ENCODE results near the gene SH3PXD2A. TPM values are rescaled to one million over a fixed set of nuclear protein-coding genes. Genes with fewer than 3 reads are reported as not detected.

SH3PXD2A gene
- total RNA-seq, 2 experiments from 2014 or later, result 10.2 to 10.9 TPM

GRCh38 chr10:103582331-103583123, 272.8 kb downstream of the SH3PXD2A start:
- no peaks in the 10 kb centered on the region for H3K27me3 Mint-ChIP-seq
- no peaks in the 10 kb centered on the region for H3K9me3 Mint-ChIP-seq
- H3K4me3 Mint-ChIP-seq, result no peak overlapping the region
- no peak overlapping the region for H3K27ac Mint-ChIP-seq
- DNase-seq, result no peak
- peaks cover 9% of the 10 kb centered on the region for H3K36me3 Mint-ChIP-seq
- peaks cover 7% of the 10 kb centered on the region for H3K4me1 Mint-ChIP-seq

DNA sequence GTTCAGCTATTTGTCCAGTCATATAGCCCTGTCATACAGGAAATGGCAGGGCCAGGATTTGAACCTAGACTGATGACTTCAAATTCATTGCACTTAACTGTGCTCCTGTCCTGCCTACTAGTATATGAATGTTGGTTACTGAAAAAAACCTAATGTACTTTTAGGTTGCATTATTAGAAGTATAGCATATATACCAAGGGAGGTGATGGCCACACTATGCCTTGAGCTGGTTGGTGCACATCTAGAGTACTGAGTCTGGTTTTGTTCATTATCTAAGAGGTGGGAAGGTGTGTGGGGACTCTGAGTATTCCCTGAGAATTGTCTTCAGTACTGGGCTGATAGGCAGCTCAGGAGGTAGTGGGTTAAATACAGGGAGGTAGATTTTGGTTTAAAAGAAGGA, 273.9 kb downstream of the SH3PXD2A start:
- no peaks in the 10 kb centered on the region for H3K9me3 Mint-ChIP-seq
- no peak overlapping the region for H3K27ac Mint-ChIP-seq
- no peak overlapping the region for H3K4me3 Mint-ChIP-seq
- peaks cover 4% of the 10 kb centered on the region for H3K4me1 Mint-ChIP-seq
- no peak for DNase-seq
- H3K36me3 Mint-ChIP-seq, result peaks cover 8% of the 10 kb centered on the region
- H3K27me3 Mint-ChIP-seq, result no peaks in the 10 kb centered on the region

DNA sequence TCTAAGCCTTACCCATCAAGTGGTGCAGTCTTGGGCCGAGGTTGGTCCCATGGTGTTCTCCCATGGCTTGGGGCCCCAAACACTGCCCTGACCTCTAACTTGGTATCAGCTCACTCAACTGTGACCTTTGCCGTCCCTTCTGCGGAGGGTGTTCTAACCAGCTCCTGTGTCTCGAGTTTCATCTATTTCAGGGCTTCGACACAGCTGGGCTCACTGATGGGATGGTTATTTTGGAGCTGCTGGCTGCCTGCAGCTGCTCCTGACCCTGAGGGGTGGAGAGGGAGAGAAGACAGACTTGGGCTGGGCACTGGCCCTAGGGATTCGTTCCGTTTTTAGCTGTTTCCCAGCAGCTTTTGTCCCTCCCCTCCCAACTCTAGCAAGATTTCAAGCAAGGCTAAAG, 274.9 kb downstream of the SH3PXD2A start:
- Mint-ChIP-seq H3K36me3 (peaks cover 3% of the 10 kb centered on the region), H3K27ac (no peak overlapping the region), H3K4me3 (no peak overlapping the region), H3K9me3 (no peaks in the 10 kb centered on the region), H3K27me3 (no peaks in the 10 kb centered on the region), H3K4me1 (peaks cover 4% of the 10 kb centered on the region)
- no peak for DNase-seq

- H3K4me3 Mint-ChIP-seq, result no peak overlapping the region
- H3K27me3 Mint-ChIP-seq, result no peaks in the 10 kb centered on the region
- H3K4me1 Mint-ChIP-seq, result peaks cover 4% of the 10 kb centered on the region
- no peak overlapping the region for H3K27ac Mint-ChIP-seq
- H3K36me3 Mint-ChIP-seq, result no peaks in the 10 kb centered on the region
- no peak for DNase-seq
- H3K9me3 Mint-ChIP-seq, result no peaks in the 10 kb centered on the region
Measured at GRCh38 chr10:103580011-103580410, 275.4 kb downstream of the SH3PXD2A start.

GRCh38 chr10:103578782-103579382, 276.5 kb downstream of the SH3PXD2A start:
- H3K27ac Mint-ChIP-seq, result no peak overlapping the region
- no peak for DNase-seq
- H3K27me3 Mint-ChIP-seq, result no peaks in the 10 kb centered on the region
- peaks cover 2% of the 10 kb centered on the region for H3K4me1 Mint-ChIP-seq
- H3K9me3 Mint-ChIP-seq, result no peaks in the 10 kb centered on the region
- H3K4me3 Mint-ChIP-seq, result no peak overlapping the region
- H3K36me3 Mint-ChIP-seq, result no peaks in the 10 kb centered on the region

DNA sequence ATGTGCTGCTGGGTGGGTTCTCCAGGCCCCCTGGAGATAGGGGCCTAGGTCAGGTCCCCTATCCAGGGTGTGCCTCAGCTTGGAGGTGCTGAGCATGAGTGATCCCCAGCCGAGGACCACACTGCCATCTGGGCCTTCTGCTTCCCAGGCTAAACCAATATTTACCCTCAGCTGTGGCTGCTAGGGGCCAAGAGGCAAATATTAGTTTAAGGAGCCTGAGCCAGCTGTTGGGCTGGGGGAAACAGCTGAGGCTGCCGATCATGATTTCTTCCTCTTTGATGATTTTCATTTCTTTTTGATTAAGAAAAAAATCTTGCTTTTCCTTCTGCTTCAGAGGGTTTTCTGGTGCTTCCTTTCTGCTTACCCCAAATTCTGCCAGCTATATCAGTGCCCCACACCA, 278.5 kb downstream of the SH3PXD2A start:
- Mint-ChIP-seq H3K27ac (no peak overlapping the region), H3K27me3 (no peaks in the 10 kb centered on the region), H3K4me3 (no peak overlapping the region)

GRCh38 chr10:103576076-103576471, 279.3 kb downstream of the SH3PXD2A start:
- no peak for DNase-seq
- Mint-ChIP-seq H3K9me3 (no peaks in the 10 kb centered on the region), H3K4me3 (no peak overlapping the region), H3K36me3 (no peaks in the 10 kb centered on the region), H3K4me1 (no peaks in the 10 kb centered on the region), H3K27me3 (no peaks in the 10 kb centered on the region), H3K27ac (no peak overlapping the region)

More for the DNA sequence above, 278.5 kb downstream of the SH3PXD2A start:
- no peaks in the 10 kb centered on the region for H3K9me3 Mint-ChIP-seq
- no peaks in the 10 kb centered on the region for H3K36me3 Mint-ChIP-seq
- DNase-seq, result no peak
- H3K4me1 Mint-ChIP-seq, result no peaks in the 10 kb centered on the region

DNA sequence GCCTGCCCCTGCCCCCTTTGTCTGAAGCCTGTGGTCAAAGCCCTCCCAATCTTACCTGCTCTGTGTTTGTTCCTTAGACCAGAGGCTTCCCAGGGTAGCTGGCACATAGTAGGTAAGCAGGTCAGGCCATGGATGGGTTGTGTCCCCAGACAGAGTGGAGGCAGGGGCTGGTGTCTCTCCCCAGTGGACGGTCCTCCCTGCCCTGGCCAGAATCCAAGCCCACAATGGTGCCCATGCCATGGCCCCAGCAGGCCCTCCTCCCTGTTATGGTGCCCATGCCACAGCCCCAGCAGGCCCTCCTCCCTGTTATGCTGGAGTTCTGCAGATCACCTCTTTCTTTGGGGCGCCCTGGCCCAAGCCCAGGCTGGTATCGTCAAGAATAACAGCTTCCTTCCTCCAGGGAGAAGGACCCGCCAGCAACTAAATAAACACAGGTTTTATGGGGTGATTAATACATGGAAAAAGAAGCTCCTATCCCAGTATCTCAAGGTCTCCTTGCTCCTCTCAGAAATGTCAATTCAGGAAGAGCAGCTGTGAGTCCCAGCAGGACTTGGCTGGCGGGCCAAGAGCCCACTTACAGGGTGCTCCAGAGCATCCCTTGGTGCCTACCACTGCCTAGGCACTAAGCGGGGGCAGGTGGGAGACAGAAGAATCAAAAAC, 279.8 kb downstream of the SH3PXD2A start:
- DNase-seq, result no peak
- Mint-ChIP-seq H3K4me3 (no peak overlapping the region), H3K27ac (no peak overlapping the region), H3K4me1 (no peaks in the 10 kb centered on the region), H3K27me3 (no peaks in the 10 kb centered on the region), H3K36me3 (no peaks in the 10 kb centered on the region), H3K9me3 (no peaks in the 10 kb centered on the region)

GRCh38 chr10:103574097-103575061, 281.0 kb downstream of the SH3PXD2A start:
- no peaks in the 10 kb centered on the region for H3K27me3 Mint-ChIP-seq
- no peak for DNase-seq
- H3K4me1 Mint-ChIP-seq, result no peaks in the 10 kb centered on the region
- H3K9me3 Mint-ChIP-seq, result no peaks in the 10 kb centered on the region
- no peak overlapping the region for H3K27ac Mint-ChIP-seq
- H3K4me3 Mint-ChIP-seq, result no peak overlapping the region
- H3K36me3 Mint-ChIP-seq, result no peaks in the 10 kb centered on the region

- Mint-ChIP-seq H3K27me3 (no peaks in the 10 kb centered on the region), H3K27ac (no peak overlapping the region), H3K4me1 (no peaks in the 10 kb centered on the region), H3K9me3 (no peaks in the 10 kb centered on the region), H3K4me3 (no peak overlapping the region), H3K36me3 (no peaks in the 10 kb centered on the region)
- DNase-seq, result no peak
Measured at GRCh38 chr10:103573205-103573487, 282.2 kb downstream of the SH3PXD2A start.

DNA sequence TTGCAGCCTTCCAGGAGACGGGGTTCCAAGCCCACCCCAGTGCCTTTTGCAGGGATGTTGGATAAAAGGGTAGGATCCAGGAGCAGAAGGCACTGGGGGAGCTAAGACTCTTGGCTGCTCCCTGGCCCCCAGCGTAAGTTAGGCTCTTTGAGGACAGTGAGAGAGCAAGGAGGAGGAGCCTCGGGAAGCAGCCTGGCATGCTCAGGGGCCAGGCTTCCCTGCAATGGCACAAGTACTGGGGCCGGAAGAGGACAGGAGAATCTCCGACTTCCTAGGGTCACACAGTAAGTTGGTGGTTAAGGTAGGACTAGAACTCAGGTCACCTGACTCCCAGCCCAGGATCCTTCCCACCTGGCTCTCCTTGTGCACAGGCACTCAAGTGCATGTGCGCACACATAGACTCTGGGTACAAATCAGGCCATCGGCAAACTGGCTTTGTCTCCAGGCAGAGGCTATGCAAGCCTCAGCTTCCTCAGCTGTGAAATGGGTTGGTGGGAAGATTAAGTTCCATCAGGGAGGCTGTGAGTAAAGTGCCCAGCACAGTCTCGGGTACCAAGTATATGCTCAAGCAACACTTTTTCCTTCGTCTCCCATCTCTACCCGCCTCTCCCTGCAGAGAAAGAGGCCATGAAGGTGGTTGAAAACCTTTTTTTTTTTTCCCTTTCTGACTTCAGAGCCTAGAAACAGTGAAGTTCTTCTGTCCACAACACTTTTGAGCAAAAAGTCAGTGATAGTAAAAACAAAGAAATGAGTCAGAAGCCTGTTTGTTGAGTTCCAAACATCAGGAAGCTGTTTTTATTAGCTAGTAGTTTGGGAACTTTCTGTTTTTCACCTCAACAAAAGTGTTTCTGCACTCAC, 282.8 kb downstream of the SH3PXD2A start:
- Mint-ChIP-seq H3K4me3 (no peak overlapping the region), H3K27me3 (no peaks in the 10 kb centered on the region), H3K9me3 (no peaks in the 10 kb centered on the region), H3K27ac (no peak overlapping the region), H3K4me1 (no peaks in the 10 kb centered on the region), H3K36me3 (no peaks in the 10 kb centered on the region)
- no peak for DNase-seq

- Mint-ChIP-seq H3K27me3 (no peaks in the 10 kb centered on the region), H3K4me1 (no peaks in the 10 kb centered on the region), H3K27ac (no peak overlapping the region), H3K9me3 (no peaks in the 10 kb centered on the region), H3K36me3 (no peaks in the 10 kb centered on the region), H3K4me3 (no peak overlapping the region)
- DNase-seq, result no peak
Measured at GRCh38 chr10:103571656-103571975, 283.8 kb downstream of the SH3PXD2A start.

DNA sequence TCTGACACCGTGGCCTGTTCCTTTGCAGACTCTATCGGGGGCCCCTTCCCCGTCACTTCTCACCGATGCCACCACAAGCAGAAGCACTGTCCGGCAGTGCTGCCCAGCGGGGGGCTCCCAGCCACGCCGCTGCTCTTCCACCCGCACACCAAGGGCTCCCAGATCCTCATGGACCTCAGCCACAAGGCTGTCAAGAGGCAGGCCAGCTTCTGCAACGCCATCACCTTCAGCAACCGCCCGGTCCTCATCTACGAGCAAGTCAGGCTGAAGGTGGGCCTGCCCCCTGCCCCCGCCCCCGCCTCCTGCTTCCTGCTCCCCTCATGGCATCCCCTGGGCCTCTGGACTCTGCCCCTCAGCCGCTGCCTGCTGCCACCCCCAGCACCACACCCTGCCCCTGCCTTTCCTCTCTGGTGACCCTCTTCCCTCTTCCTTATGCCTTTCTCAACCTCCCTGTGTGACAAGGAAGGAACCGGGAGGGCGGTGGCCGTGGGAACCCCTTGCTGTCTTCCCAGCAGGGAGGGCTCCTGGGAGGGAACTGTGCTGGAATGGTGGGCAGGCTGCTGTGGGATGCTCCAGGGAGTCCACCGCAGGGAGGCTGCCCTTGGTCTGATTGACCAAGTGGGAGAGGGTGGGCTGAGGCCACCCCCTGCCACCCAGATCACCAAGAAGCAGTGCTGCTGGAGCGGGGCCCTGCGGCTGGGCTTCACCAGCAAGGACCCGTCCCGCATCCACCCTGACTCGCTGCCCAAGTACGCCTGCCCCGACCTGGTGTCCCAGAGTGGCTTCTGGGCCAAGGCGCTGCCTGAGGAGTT, 284.3 kb downstream of the SH3PXD2A start:
- DNase-seq, result no peak
- Mint-ChIP-seq H3K4me3 (no peak overlapping the region), H3K4me1 (no peaks in the 10 kb centered on the region), H3K9me3 (no peaks in the 10 kb centered on the region), H3K27ac (no peak overlapping the region), H3K27me3 (no peaks in the 10 kb centered on the region), H3K36me3 (no peaks in the 10 kb centered on the region)

GRCh38 chr10:103569896-103570295, 285.5 kb downstream of the SH3PXD2A start:
- Mint-ChIP-seq H3K9me3 (no peaks in the 10 kb centered on the region), H3K36me3 (no peaks in the 10 kb centered on the region), H3K4me3 (no peak overlapping the region), H3K27ac (no peak overlapping the region), H3K4me1 (no peaks in the 10 kb centered on the region), H3K27me3 (no peaks in the 10 kb centered on the region)
- no peak for DNase-seq
